ENCODE data around the gene SLC1A7. TPM values are rescaled to one million over a fixed set of nuclear protein-coding genes. Genes with fewer than 3 reads are reported as not detected.

Gene SLC1A7
- total RNA-seq, 1 experiment from 2014 or later, result not detected

- no peak for DNase-seq
- Histone ChIP-seq H3K4me2 (ENCODE audit: low read depth, low read length, poor library complexity, severe bottlenecking) (no peak overlapping the region), H3K79me2 (ENCODE audit: low read length) (no peaks in the 10 kb centered on the region), H3K9me2 (replicated peaks; ENCODE audit: insufficient read depth, low read length) (no peaks in the 10 kb centered on the region), H2AFZ (ENCODE audit: low read length) (no peak overlapping the region), H3K9ac (ENCODE audit: low read length) (no peak overlapping the region), H3K36me3 (ENCODE audit: insufficient read depth, low read length) (no peaks in the 10 kb centered on the region), H3K27ac (ENCODE audit: low read length) (no peak overlapping the region), H3K9me3 (ENCODE audit: low read length) (no peaks in the 10 kb centered on the region; the same call in 1 of the 2 replicates), H3K4me3 (ENCODE audit: low read length) (no peak overlapping the region), H3K4me1 (ENCODE audit: low read length) (no peaks in the 10 kb centered on the region), H4K20me1 (ENCODE audit: insufficient read depth, low read depth, low read length) (no peaks in the 10 kb centered on the region), H3K27me3 (ENCODE audit: low read length) (no peaks in the 10 kb centered on the region)
Measured at GRCh38 chr1:53091841-53092645, 50.4 kb downstream of the SLC1A7 start.

- no peaks in the 10 kb centered on the region for H3K9me2 ChIP-seq (replicated peaks; ENCODE audit: insufficient read depth, low read length)
- no peaks in the 10 kb centered on the region for H3K4me1 ChIP-seq (ENCODE audit: low read length)
- H3K27ac ChIP-seq (ENCODE audit: low read length), result no peak overlapping the region
- H3K36me3 ChIP-seq (ENCODE audit: insufficient read depth, low read length), result no peaks in the 10 kb centered on the region
- no peaks in the 10 kb centered on the region for H3K79me2 ChIP-seq (ENCODE audit: low read length)
- DNase-seq, result no peak
- H3K9me3 ChIP-seq (ENCODE audit: low read length), result no peaks in the 10 kb centered on the region; the same call in 1 of the 2 replicates
- H3K4me2 ChIP-seq (ENCODE audit: low read depth, low read length, poor library complexity, severe bottlenecking), result no peak overlapping the region
- H3K9ac ChIP-seq (ENCODE audit: low read length), result no peak overlapping the region
- no peak overlapping the region for H2AFZ ChIP-seq (ENCODE audit: low read length)
- H3K27me3 ChIP-seq (ENCODE audit: low read length), result no peaks in the 10 kb centered on the region
- no peaks in the 10 kb centered on the region for H4K20me1 ChIP-seq (ENCODE audit: insufficient read depth, low read depth, low read length)
- no peak overlapping the region for H3K4me3 ChIP-seq (ENCODE audit: low read length)
Measured at GRCh38 chr1:53090227-53091147, 52.0 kb downstream of the SLC1A7 start.

GRCh38 chr1:53089478-53090226 is 52.8 kb downstream of the SLC1A7 start:
- no peak overlapping the region for H3K27ac ChIP-seq (ENCODE audit: low read length)
- no peaks in the 10 kb centered on the region for H4K20me1 ChIP-seq (ENCODE audit: insufficient read depth, low read depth, low read length)
- H3K4me2 ChIP-seq (ENCODE audit: low read depth, low read length, poor library complexity, severe bottlenecking), result no peak overlapping the region

GRCh38 chr1:53088616-53089300 is 53.7 kb downstream of the SLC1A7 start:
- Histone ChIP-seq H3K27ac (ENCODE audit: low read length) (no peak overlapping the region), H3K9me3 (ENCODE audit: low read length) (no peaks in the 10 kb centered on the region), H3K4me3 (ENCODE audit: low read length) (no peak overlapping the region), H3K36me3 (ENCODE audit: insufficient read depth, low read length) (no peaks in the 10 kb centered on the region), H4K20me1 (ENCODE audit: insufficient read depth, low read depth, low read length) (no peaks in the 10 kb centered on the region), H3K9ac (ENCODE audit: low read length) (no peak overlapping the region), H3K27me3 (ENCODE audit: low read length) (no peaks in the 10 kb centered on the region), H3K79me2 (ENCODE audit: low read length) (no peaks in the 10 kb centered on the region), H3K9me2 (replicated peaks; ENCODE audit: insufficient read depth, low read length) (no peaks in the 10 kb centered on the region), H3K4me1 (ENCODE audit: low read length) (no peaks in the 10 kb centered on the region), H2AFZ (ENCODE audit: low read length) (no peak overlapping the region), H3K4me2 (ENCODE audit: low read depth, low read length, poor library complexity, severe bottlenecking) (no peak overlapping the region)
- no peak for DNase-seq

More at GRCh38 chr1:53089478-53090226, 52.8 kb downstream of the SLC1A7 start:
- no peaks in the 10 kb centered on the region for H3K9me3 ChIP-seq (ENCODE audit: low read length)
- no peaks in the 10 kb centered on the region for H3K27me3 ChIP-seq (ENCODE audit: low read length)
- H3K4me3 ChIP-seq (ENCODE audit: low read length), result no peak overlapping the region
- no peak overlapping the region for H3K9ac ChIP-seq (ENCODE audit: low read length)
- DNase-seq, result no peak
- no peaks in the 10 kb centered on the region for H3K4me1 ChIP-seq (ENCODE audit: low read length)
- H3K79me2 ChIP-seq (ENCODE audit: low read length), result no peaks in the 10 kb centered on the region
- H3K9me2 ChIP-seq (replicated peaks; ENCODE audit: insufficient read depth, low read length), result no peaks in the 10 kb centered on the region
- no peaks in the 10 kb centered on the region for H3K36me3 ChIP-seq (ENCODE audit: insufficient read depth, low read length)
- no peak overlapping the region for H2AFZ ChIP-seq (ENCODE audit: low read length)

GRCh38 chr1:53087332-53088285 is 54.8 kb downstream of the SLC1A7 start:
- Histone ChIP-seq H3K27ac (ENCODE audit: low read length) (no peak overlapping the region), H2AFZ (ENCODE audit: low read length) (no peak overlapping the region)

GRCh38 chr1:53086491-53087070 is 55.9 kb downstream of the SLC1A7 start:
- H3K27ac ChIP-seq (ENCODE audit: low read length), result no peak overlapping the region
- H3K27me3 ChIP-seq (ENCODE audit: low read length), result no peaks in the 10 kb centered on the region
- no peaks in the 10 kb centered on the region for H3K36me3 ChIP-seq (ENCODE audit: insufficient read depth, low read length)
- H4K20me1 ChIP-seq (ENCODE audit: insufficient read depth, low read depth, low read length), result no peaks in the 10 kb centered on the region
- H3K9me3 ChIP-seq (ENCODE audit: low read length), result no peaks in the 10 kb centered on the region
- no peaks in the 10 kb centered on the region for H3K9me2 ChIP-seq (replicated peaks; ENCODE audit: insufficient read depth, low read length)
- no peak for DNase-seq
- H3K4me2 ChIP-seq (ENCODE audit: low read depth, low read length, poor library complexity, severe bottlenecking), result no peak overlapping the region
- no peaks in the 10 kb centered on the region for H3K4me1 ChIP-seq (ENCODE audit: low read length)
- no peak overlapping the region for H3K4me3 ChIP-seq (ENCODE audit: low read length)
- no peak overlapping the region for H2AFZ ChIP-seq (ENCODE audit: low read length)
- no peak overlapping the region for H3K9ac ChIP-seq (ENCODE audit: low read length)
- H3K79me2 ChIP-seq (ENCODE audit: low read length), result no peaks in the 10 kb centered on the region

More at GRCh38 chr1:53087332-53088285, 54.8 kb downstream of the SLC1A7 start:
- Histone ChIP-seq H3K4me3 (ENCODE audit: low read length) (no peak overlapping the region), H4K20me1 (ENCODE audit: insufficient read depth, low read depth, low read length) (no peaks in the 10 kb centered on the region), H3K79me2 (ENCODE audit: low read length) (no peaks in the 10 kb centered on the region), H3K9ac (ENCODE audit: low read length) (no peak overlapping the region), H3K27me3 (ENCODE audit: low read length) (no peaks in the 10 kb centered on the region), H3K9me3 (ENCODE audit: low read length) (no peaks in the 10 kb centered on the region), H3K4me1 (ENCODE audit: low read length) (no peaks in the 10 kb centered on the region), H3K9me2 (replicated peaks; ENCODE audit: insufficient read depth, low read length) (no peaks in the 10 kb centered on the region), H3K4me2 (ENCODE audit: low read depth, low read length, poor library complexity, severe bottlenecking) (no peak overlapping the region), H3K36me3 (ENCODE audit: insufficient read depth, low read length) (no peaks in the 10 kb centered on the region)
- no peak for DNase-seq

GRCh38 chr1:53085405-53085804 is 57.0 kb downstream of the SLC1A7 start:
- no peaks in the 10 kb centered on the region for H3K79me2 ChIP-seq (ENCODE audit: low read length)
- no peak overlapping the region for H3K9ac ChIP-seq (ENCODE audit: low read length)
- no peak overlapping the region for H3K27ac ChIP-seq (ENCODE audit: low read length)
- H2AFZ ChIP-seq (ENCODE audit: low read length), result no peak overlapping the region
- H3K4me2 ChIP-seq (ENCODE audit: low read depth, low read length, poor library complexity, severe bottlenecking), result no peak overlapping the region
- no peaks in the 10 kb centered on the region for H3K9me3 ChIP-seq (ENCODE audit: low read length)
- no peaks in the 10 kb centered on the region for H3K36me3 ChIP-seq (ENCODE audit: insufficient read depth, low read length)
- H3K4me3 ChIP-seq (ENCODE audit: low read length), result no peak overlapping the region
- H3K4me1 ChIP-seq (ENCODE audit: low read length), result no peaks in the 10 kb centered on the region
- no peaks in the 10 kb centered on the region for H3K27me3 ChIP-seq (ENCODE audit: low read length)
- no peak for DNase-seq
- H4K20me1 ChIP-seq (ENCODE audit: insufficient read depth, low read depth, low read length), result no peaks in the 10 kb centered on the region
- H3K9me2 ChIP-seq (replicated peaks; ENCODE audit: insufficient read depth, low read length), result no peaks in the 10 kb centered on the region

All from Karpas-422 (cell line).